Measurements from ENCODE around the gene WT1. TPM values are rescaled to one million over a fixed set of nuclear protein-coding genes. Genes with fewer than 3 reads are reported as not detected.

WT1 gene
- total and polyA plus RNA-seq, 4 experiments from 2014 or later: not detected

DNA sequence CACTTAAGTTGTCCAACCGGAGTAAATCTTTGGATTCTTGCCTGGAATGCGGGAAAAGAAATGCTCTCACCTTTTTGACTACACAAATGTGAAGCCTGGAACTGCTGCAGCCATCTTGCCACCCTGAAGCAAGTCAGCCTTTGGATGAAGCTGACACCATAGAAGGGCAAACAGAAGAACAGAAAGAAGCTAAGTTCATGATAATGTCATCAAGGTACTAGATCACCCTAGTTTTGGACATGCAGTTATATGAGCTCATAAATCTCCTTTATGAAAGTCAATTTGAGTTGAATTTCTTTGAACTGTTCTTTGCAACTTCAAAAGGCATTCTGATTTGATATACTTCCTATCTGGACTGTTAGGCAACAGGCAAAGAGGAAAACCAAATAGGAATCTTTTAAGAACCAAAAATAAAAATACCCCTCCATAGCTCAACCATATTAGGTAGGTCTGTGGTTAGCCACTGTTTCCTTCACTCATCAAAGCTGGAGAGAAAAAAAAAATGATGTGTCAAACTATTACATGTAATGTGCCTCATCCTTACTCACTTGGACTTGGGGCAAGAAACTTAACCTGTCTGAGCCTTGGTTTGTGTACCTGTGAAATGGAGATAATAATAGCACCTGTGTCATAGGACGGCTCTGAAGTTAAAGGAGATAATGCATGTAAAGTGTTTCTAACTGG lies 91.9 kb downstream of the WT1 start:
- DNase-seq: peak in 4 of 5 donors; percentile 12 to 25 (median 21)
- no peaks in the 10 kb centered on the region for H3K9me3 ChIP-seq (ENCODE audit: control insufficient read depth in 1 of 2, low read length in 2 of 2)
- CTCF ChIA-PET (ENCODE audit: partially characterized antibody): interaction anchor here (1.5 to 2.7 kb wide), 3 partner anchors 9 to 20 kb away, joined by 7 to 14 read pairs (median 12); no protein-coding TSS in a partner anchor
- intact Hi-C loops (cut with micrococcal nuclease): no loop called here
- H3K9me3 Mint-ChIP-seq: no peaks in the 10 kb centered on the region
- H3K4me1 Mint-ChIP-seq: peaks cover 10 to 11% (median 10%) of the 10 kb centered on the region in 4 donors
- peak overlapping the region in 1 of 7 donors; percentile 24 for H3K27ac Mint-ChIP-seq
- peak overlapping the region in 1 of 8 donors; percentile 31 for H3K4me3 Mint-ChIP-seq
- peaks cover 0 to 5% of the 10 kb centered on the region in 2 donors for H3K27me3 Mint-ChIP-seq
- H3K4me1 ChIP-seq (ENCODE audit: insufficient read depth, low read length): peaks cover 9% of the 10 kb centered on the region
- H3K36me3 ChIP-seq (ENCODE audit: insufficient read depth, low read length): no peaks in the 10 kb centered on the region
- POLR2A ChIA-PET (ENCODE audit: partially characterized antibody): no interaction called here
- no peaks in the 10 kb centered on the region for H3K27me3 ChIP-seq (ENCODE audit: insufficient read depth, low read length)
- no peak overlapping the region for H3K27ac ChIP-seq (ENCODE audit: low read depth, low read length)
- no peak overlapping the region for H3K4me3 ChIP-seq (ENCODE audit: low read length in 2 of 2)
- H3K36me3 Mint-ChIP-seq: no peaks in the 10 kb centered on the region

GRCh38 chr11:32341620-32342613 lies 93.4 kb downstream of the WT1 start:
- Mint-ChIP-seq H3K36me3 (no peaks in the 10 kb centered on the region), H3K27me3 (peaks cover 0 to 10% of the 10 kb centered on the region in 2 donors), H3K9me3 (no peaks in the 10 kb centered on the region), H3K4me3 (no peak overlapping the region), H3K27ac (no peak overlapping the region), H3K4me1 (peaks cover 10 to 11% (median 10%) of the 10 kb centered on the region in 4 donors)
- intact Hi-C loops (cut with micrococcal nuclease): no loop called here
- ChIA-PET POLR2A (ENCODE audit: partially characterized antibody) (no interaction called here), CTCF (ENCODE audit: partially characterized antibody) (interaction anchor here (2.7 to 3.6 kb wide), 2 partner anchors 8 to 18 kb away, joined by 12 to 19 read pairs; no protein-coding TSS in a partner anchor)
- Histone ChIP-seq H3K27me3 (ENCODE audit: insufficient read depth, low read length) (no peaks in the 10 kb centered on the region), H3K4me1 (ENCODE audit: insufficient read depth, low read length) (peaks cover 9% of the 10 kb centered on the region), H3K9me3 (ENCODE audit: control insufficient read depth in 1 of 2, low read length in 2 of 2) (no peaks in the 10 kb centered on the region), H3K27ac (ENCODE audit: low read depth, low read length) (no peak overlapping the region), H3K4me3 (ENCODE audit: low read length in 2 of 2) (no peak overlapping the region), H3K36me3 (ENCODE audit: insufficient read depth, low read length) (no peaks in the 10 kb centered on the region)
- DNase-seq: no peak

GRCh38 chr11:32340181-32340580 lies 95.2 kb downstream of the WT1 start:
- Mint-ChIP-seq H3K27me3 (peaks cover 4 to 12% of the 10 kb centered on the region in 2 donors), H3K9me3 (no peaks in the 10 kb centered on the region), H3K4me3 (no peak overlapping the region), H3K27ac (no peak overlapping the region), H3K4me1 (peaks cover 10 to 11% (median 10%) of the 10 kb centered on the region in 4 donors), H3K36me3 (no peaks in the 10 kb centered on the region)
- no peaks in the 10 kb centered on the region for H3K9me3 ChIP-seq (ENCODE audit: control insufficient read depth in 1 of 2, low read length in 2 of 2)
- H3K27me3 ChIP-seq (ENCODE audit: insufficient read depth, low read length): no peaks in the 10 kb centered on the region
- no peaks in the 10 kb centered on the region for H3K36me3 ChIP-seq (ENCODE audit: insufficient read depth, low read length)
- DNase-seq: no peak
- CTCF ChIA-PET (ENCODE audit: partially characterized antibody): interaction anchor here (3.6 kb wide), 1 partner anchor 16 kb away, joined by 19 read pairs; no protein-coding TSS in a partner anchor
- intact Hi-C loops (cut with micrococcal nuclease): no loop called here
- POLR2A ChIA-PET (ENCODE audit: partially characterized antibody): no interaction called here
- H3K4me1 ChIP-seq (ENCODE audit: insufficient read depth, low read length): peaks cover 9% of the 10 kb centered on the region
- H3K27ac ChIP-seq (ENCODE audit: low read depth, low read length): no peak overlapping the region
- no peak overlapping the region for H3K4me3 ChIP-seq (ENCODE audit: low read length in 2 of 2)

Other genes with a start within 250 kb of the WT1 start
- 100 to 1,000 TPM; 214 to 223 TPM for gene EIF3M, start 148.3 kb upstream of the WT1 start, total RNA-seq
- 100 to 1,000 TPM; 303 to 321 TPM for gene EIF3M, start 148.3 kb upstream of the WT1 start, polyA plus RNA-seq